Pancreas (tissue), 10 donors: Measurements from ENCODE around the gene RINT1. TPM values are rescaled to one million over a fixed set of nuclear protein-coding genes. Genes with fewer than 3 reads are reported as not detected.

ENCODE experiments used
- ATAC-seq, 4 donors: fragments of 200-7000 bp; cut with Tn5 transposase; one replicate each; pipeline versions ENCODE4 v1.8.0 to v1.9.1; 2020; ENCODE audit warnings: mild to moderate bottlenecking in 4 of 4, moderate library complexity in 4 of 4
- DNase-seq, 6 donors: peaks; one replicate each; pipeline ENCODE4 v3.0.0-alpha.2; 2020
- FAIRE-seq: peaks from 2 replicates; lab custom pipeline; 2012; peaks lifted over from hg19 to GRCh38; lab: Jason Lieb, UNC
- H3K27ac ChIP-seq, 4 donors: fragments of 200-600 bp; sonication (generic); 1 replicate in 3 of 4; 2 replicates in 1 of 4; pipeline versions ENCODE4 v1.5.0 to v1.8.0; 2020
- H3K27me3 ChIP-seq, 4 donors: fragments of 200-600 bp; one replicate each; pipeline ENCODE4 v1.8.0; 2021
- H3K36me3 ChIP-seq, 3 donors: fragments of 200-600 bp; sonication (generic) in 1 of 3; one replicate each; pipeline versions ENCODE4 v1.5.0 to v1.8.0; 2020 to 2021
- H3K4me1 ChIP-seq, 3 donors: fragments of 200-600 bp; one replicate each; pipeline ENCODE4 v1.8.0; 2021
- H3K4me3 ChIP-seq, 4 donors: fragments of 200-600 bp; sonication (generic) in 2 of 4; one replicate each; pipeline versions ENCODE4 v1.5.0 to v1.8.0; 2020 to 2021
- H3K9me3 ChIP-seq, 4 donors: fragments of 200-600 bp; one replicate each; pipeline ENCODE4 v1.8.0; 2021
- WGBS, 2 donors: extraction: QIAGEN DNeasy Blood & Tissue Kit; methylation state at CpG; one replicate each; pipeline ENCODE4 v1.1.7; 2013; 5-methylcytosine and 5-hydroxymethylcytosine counted together
- intact Hi-C, 3 donors: fragments of 100-400 bp; cut with DNase I; formaldehyde crosslinking; loops; one replicate each; pipeline versions ENCODE4 v1.11.1 to v1.14.2; 2022
- polyA plus RNA-seq, 2 donors: library from polyadenylated mRNA; stranded (reverse); fragments of 200-250 nt; gene quantifications; one replicate each; pipeline ENCODE4 v1.2.3, GENCODE V29; 2013
- total RNA-seq, 6 donors: library from RNA; stranded (reverse); fragmentation: NEBNext Ultra II Directional in 4 of 6; extraction: Animal tissue kit (Norgen Biotek cat#: 25700) in 4 of 6; gene quantifications; one replicate each; pipeline versions ENCODE4 v1.2.1 to v1.2.4, GENCODE V29; 2021 to 2023
- TF ChIP-seq, protein P1 (sequence below), 4 donors: fragments of 200-600 bp; sonication (generic) in 3 of 4; IDR thresholded peaks; one replicate each; pipeline versions ENCODE4 v1.5.0 to v1.8.0; 2021; ENCODE audit warnings: antibody characterized with exemption in 4 of 4
- donor health status: healthy with polysubstance abuse.
- donor health status: DM: no; HTN: no; CAD: no; lungs with moderate emphysema.
- donor health status: DM: no; HTN: no; CAD: no.
- donor health status: control.
- donor health status: control.
- donor health status: Bipolar disorder and iron deficiency.
- donor health status: DM: yes; HTN: yes; CAD: no.
- donor health status: DM: no; HTN: no; CAD: no.
- donor health status: DM: no; HTN: no; CAD: no.
- donor health status: DM: yes; HTN: yes; CAD: no.

Gene RINT1
- total and polyA plus RNA-seq, 8 donors: 9.1 to 15.4 (median 13.0) TPM

DNA sequence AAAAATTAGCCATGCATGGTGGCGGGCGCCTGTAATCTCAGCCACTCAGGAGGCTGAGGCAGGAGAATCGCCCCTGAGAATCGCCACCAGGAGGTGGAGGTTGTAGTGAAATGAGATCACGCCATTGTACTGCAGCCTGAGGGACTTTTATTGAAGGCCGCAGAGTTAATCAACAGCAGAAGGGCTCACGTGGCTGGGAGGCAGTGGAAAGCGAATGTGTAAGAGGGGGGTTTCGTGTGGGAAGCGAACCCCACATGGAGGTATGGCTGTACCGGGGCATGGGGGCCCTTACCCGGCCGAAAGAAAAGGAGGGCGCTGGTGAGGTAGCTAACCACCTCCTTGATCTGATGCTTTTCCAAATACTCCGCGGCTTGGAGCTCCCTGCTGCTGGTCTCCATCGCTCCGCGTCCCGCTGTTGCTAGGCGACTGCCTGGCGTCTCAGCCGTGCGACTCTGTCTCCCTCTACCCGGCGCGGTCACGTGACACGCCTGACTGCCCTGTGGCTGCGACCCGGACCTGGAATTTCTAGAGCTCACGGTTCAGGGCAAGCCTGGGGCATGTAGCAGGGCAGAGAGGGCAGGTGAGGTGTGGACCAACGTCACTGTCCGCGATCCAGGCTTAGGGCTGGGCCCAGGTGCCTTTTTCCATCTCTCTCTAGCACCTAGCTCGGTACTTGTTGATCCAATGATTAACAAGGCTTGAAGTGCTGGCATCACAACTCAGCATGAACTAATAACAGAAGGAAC, 49.2 kb downstream of the RINT1 start, which contains the start of gene EFCAB10:
Gene EFCAB10, minus strand, starts transcription at position 428 of the 746 bp plus-strand sequence. Its CDS starts 30 bp downstream, at position 398.
- no peaks in the 10 kb centered on the region for H3K4me1 ChIP-seq
- no peaks in the 10 kb centered on the region for H3K36me3 ChIP-seq
- H3K4me3 ChIP-seq: peak within 1 kb of the TSS in 2 of 4 donors; percentile 21 to 40
- no peaks in the 10 kb centered on the region for H3K9me3 ChIP-seq
- H3K27me3 ChIP-seq: no peaks in the 10 kb centered on the region
- H3K27ac ChIP-seq: no peak within 1 kb of the TSS
- TF ChIP-seq, protein P1, sequence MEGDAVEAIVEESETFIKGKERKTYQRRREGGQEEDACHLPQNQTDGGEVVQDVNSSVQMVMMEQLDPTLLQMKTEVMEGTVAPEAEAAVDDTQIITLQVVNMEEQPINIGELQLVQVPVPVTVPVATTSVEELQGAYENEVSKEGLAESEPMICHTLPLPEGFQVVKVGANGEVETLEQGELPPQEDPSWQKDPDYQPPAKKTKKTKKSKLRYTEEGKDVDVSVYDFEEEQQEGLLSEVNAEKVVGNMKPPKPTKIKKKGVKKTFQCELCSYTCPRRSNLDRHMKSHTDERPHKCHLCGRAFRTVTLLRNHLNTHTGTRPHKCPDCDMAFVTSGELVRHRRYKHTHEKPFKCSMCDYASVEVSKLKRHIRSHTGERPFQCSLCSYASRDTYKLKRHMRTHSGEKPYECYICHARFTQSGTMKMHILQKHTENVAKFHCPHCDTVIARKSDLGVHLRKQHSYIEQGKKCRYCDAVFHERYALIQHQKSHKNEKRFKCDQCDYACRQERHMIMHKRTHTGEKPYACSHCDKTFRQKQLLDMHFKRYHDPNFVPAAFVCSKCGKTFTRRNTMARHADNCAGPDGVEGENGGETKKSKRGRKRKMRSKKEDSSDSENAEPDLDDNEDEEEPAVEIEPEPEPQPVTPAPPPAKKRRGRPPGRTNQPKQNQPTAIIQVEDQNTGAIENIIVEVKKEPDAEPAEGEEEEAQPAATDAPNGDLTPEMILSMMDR (IDR thresholded peaks at IDR 0.05): no peak
- DNase-seq (peak; percentile 51 to 81 (median 62)), FAIRE-seq (no peak), ATAC-seq (peak; percentile 85 to 91 (median 86))
- 10 to 11% methylated on average over 36 of the region's 36 CpGs for WGBS, 2 donors
- intact Hi-C loops: no loop called here

DNA sequence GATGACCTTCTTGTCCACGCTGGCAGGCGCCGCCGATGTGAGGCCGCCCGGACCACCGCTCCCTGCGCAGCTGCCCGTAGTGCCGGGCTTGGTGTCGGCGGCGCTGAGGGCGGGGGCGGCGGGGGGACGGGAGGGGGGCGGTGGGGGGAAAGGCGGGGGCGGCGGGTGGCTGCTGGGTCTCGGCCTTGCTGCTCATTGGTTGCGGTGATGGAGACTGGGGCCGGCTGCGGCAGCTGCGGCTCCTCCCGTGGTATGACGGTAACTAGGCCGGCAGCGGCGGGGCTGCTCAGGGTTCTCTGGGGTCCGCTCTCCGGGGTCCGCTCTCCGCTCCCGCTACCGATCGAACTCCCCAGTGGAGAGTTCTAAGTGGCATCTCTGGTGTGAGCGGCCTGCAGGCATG, 51.1 kb downstream of the RINT1 start:
- Histone ChIP-seq H3K27me3 (no peaks in the 10 kb centered on the region), H3K36me3 (no peaks in the 10 kb centered on the region), H3K27ac (no peak overlapping the region), H3K4me3 (no peak overlapping the region), H3K4me1 (no peaks in the 10 kb centered on the region), H3K9me3 (no peaks in the 10 kb centered on the region)
- no peak for FAIRE-seq
- no peak for DNase-seq
- intact Hi-C loops: no loop called here
- no peak for ATAC-seq
- 75 to 77% methylated on average over 31 to 39 of the region's 39 CpGs for WGBS, 2 donors
- TF ChIP-seq, protein P1 (IDR thresholded peaks at IDR 0.05): no peak

DNA sequence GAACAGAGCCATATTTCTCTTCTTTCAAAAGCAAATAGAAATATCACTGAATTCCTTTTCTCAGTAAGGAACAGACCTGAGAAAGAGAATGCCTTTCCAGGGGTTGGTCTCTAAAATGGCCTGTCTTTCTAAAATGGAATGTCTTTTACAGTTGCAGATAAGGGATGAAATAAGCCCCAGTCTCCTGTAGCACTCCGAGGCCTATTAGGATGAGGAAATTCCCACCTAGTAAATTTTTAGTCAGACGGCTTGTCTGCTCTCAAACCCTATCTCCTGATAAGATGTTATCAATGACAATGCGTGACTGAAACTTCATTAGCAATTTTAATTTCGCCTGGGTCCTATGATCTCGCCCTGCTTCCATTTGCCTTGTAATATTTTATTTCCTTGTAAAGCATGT, 52.2 kb downstream of the RINT1 start:
- intact Hi-C loops: no loop called here
- no peaks in the 10 kb centered on the region for H3K4me1 ChIP-seq
- FAIRE-seq (no peak), DNase-seq (no peak), ATAC-seq (no peak)
- no peaks in the 10 kb centered on the region for H3K27me3 ChIP-seq
- no peak overlapping the region for H3K4me3 ChIP-seq
- WGBS, 2 donors: 87 to 93% methylated on average over 5 of the region's 5 CpGs
- no peak overlapping the region for H3K27ac ChIP-seq
- no peaks in the 10 kb centered on the region for H3K9me3 ChIP-seq
- TF ChIP-seq, protein P1 (IDR thresholded peaks at IDR 0.05): no peak
- no peaks in the 10 kb centered on the region for H3K36me3 ChIP-seq

DNA sequence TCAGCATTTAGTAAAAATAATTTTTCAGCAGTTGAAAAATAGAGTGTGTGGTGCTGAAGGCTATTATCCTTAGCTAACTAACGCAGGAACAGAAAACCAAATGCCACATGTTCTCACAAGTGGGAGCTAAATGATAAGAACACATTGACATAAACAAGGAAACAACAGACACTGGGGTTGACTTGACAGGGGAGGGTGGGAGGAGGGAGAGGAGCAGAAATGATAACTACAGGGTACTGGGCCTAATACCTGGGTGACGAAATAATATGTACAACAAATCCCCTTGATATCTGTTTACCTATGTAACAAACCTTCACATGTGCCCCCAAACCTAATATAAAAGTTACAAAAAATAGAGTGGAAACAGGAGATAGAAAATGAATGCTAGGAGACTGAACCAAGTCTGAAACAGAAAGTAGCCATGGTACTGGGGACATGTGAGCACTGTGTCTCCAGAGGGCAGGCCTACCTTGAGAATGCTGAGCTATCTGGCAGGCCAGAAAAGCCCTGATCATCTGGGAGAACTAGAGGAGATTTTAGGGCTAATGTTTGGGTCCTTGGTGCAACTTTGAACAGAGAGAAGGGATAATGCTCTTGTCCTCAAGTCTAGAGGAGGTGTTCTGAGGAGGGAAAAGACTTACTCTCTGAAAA, 54.0 kb downstream of the RINT1 start:
- H3K36me3 ChIP-seq: no peaks in the 10 kb centered on the region
- DNase-seq (no peak), ATAC-seq (no peak), FAIRE-seq (no peak)
- H3K27me3 ChIP-seq: no peaks in the 10 kb centered on the region
- TF ChIP-seq, protein P1 (IDR thresholded peaks at IDR 0.05): no peak
- no peaks in the 10 kb centered on the region for H3K9me3 ChIP-seq
- H3K27ac ChIP-seq: no peak overlapping the region
- no peaks in the 10 kb centered on the region for H3K4me1 ChIP-seq
- 88 to 90% methylated on average over 2 of the region's 2 CpGs for WGBS, 2 donors
- H3K4me3 ChIP-seq: no peak overlapping the region
- intact Hi-C loops: no loop called here
